ENCODE data around the gene COL18A1.

DNA sequence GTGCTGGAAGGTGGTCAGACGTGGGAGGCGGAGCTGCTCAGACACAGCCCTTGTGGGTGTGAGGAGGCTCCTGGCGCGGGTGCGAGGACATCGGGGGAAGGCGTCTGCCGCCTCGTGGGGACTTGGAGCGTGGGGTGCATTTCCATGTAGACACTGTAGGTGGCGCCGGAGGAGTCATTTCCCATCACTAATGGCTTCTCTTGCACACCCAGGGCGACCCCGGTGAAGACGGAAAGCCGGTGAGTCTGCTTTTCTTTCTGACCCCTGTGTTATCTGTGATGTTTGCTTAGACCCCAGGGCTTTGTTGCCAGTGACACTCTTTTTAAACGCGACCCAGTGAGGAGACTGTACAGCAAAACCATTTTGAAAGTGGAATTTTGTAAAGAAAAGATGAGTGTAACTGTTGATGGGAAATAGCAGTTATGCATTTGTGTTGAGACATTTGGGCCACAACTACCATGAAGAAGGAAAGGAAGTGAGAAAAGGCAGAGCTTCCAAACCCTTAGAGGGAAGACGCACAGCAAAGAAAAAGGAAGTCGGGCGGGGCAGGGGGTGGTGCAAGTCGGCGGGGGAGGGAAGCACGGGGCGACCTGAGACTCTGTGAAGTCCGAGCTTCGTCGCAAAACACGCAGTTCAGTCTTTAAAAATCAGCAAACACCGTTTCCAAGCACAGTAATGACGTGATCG lies 73.3 kb downstream of the COL18A1 start:
- no peak for TF ChIP-seq EZH2 (IDR thresholded peaks at IDR 0.05; ENCODE audit: low read length)
- TF ChIP-seq, protein P1, sequence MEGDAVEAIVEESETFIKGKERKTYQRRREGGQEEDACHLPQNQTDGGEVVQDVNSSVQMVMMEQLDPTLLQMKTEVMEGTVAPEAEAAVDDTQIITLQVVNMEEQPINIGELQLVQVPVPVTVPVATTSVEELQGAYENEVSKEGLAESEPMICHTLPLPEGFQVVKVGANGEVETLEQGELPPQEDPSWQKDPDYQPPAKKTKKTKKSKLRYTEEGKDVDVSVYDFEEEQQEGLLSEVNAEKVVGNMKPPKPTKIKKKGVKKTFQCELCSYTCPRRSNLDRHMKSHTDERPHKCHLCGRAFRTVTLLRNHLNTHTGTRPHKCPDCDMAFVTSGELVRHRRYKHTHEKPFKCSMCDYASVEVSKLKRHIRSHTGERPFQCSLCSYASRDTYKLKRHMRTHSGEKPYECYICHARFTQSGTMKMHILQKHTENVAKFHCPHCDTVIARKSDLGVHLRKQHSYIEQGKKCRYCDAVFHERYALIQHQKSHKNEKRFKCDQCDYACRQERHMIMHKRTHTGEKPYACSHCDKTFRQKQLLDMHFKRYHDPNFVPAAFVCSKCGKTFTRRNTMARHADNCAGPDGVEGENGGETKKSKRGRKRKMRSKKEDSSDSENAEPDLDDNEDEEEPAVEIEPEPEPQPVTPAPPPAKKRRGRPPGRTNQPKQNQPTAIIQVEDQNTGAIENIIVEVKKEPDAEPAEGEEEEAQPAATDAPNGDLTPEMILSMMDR (optimal IDR thresholded peaks at IDR 0.05 in 1 of 3, IDR thresholded peaks at IDR 0.05 in 1 of 3, conservative IDR thresholded peaks at IDR 0.05 in 1 of 3; ENCODE audit: extremely low read depth in 1 of 3, insufficient read depth in 2 of 3, low read length in 3 of 3), result peak in 2 of 3 experiments; percentile 69 to 75

Data from keratinocyte (primary cell).